CD4-positive, alpha-beta T cell (primary cell): ENCODE data around the gene ZNF585A. TPM values are rescaled to one million over a fixed set of nuclear protein-coding genes. Genes with fewer than 3 reads are reported as not detected.
A peak's percentile ranks its signal among the peaks of the same experiment; 100 is the strongest.
"Not testable (repeated sequence)": the region's sequence is repeated elsewhere in the genome, so short reads cannot be mapped to it uniquely, and the experiment has no call there.

Experiments used
- ATAC-seq: fragments of 200-7000 bp; cut with Tn5 transposase; one replicate; pipeline ENCODE4 v1.10.0; 2022; ENCODE audit warnings: mild to moderate bottlenecking; ENCODE audit not compliant: poor library complexity
- CTCF ChIA-PET: fragments of 350-600 bp; sonication (Branson Sonifier 250); formaldehyde crosslinking; loops from one replicate; lab custom pipeline; 2021; ENCODE audit warnings: antibody characterized with exemption, inconsistent platforms; lab: Charles Lee
- POLR2A ChIA-PET: fragments of 350-600 bp; sonication (Branson Sonifier 250); formaldehyde crosslinking; loops from one replicate; lab custom pipeline; 2021; ENCODE audit warnings: antibody characterized with exemption, inconsistent platforms; lab: Charles Lee
- DNase-seq, 14 experiments: peaks; one replicate each; pipeline ENCODE4 v3.0.0-alpha.2; 2013 to 2020; ENCODE audit warnings: mixed read lengths in 2 of 14
- H3K27ac ChIP-seq, 2 donors: one replicate each; pipeline versions ENCODE4 v1.5.1 to v1.7.0; 2013; ENCODE audit warnings: low read length in 2 of 2, low read depth in 1 of 2, mild to moderate bottlenecking in 1 of 2
- H3K27me3 ChIP-seq, 2 experiments: 1 replicate in 1 of 2; 2 replicates in 1 of 2; pipeline versions ENCODE4 v1.6.1 to v1.7.0; 2013; ENCODE audit warnings: low read length in 2 of 2, control low read depth in 1 of 2, mild to moderate bottlenecking in 1 of 2, moderate library complexity in 1 of 2; ENCODE audit not compliant: insufficient read depth in 2 of 2, control insufficient read depth in 1 of 2
- H3K36me3 ChIP-seq: one replicate; pipeline ENCODE4 v1.6.1; 2013; ENCODE audit warnings: low read length, control low read depth; ENCODE audit not compliant: insufficient read depth
- H3K4me1 ChIP-seq: one replicate; pipeline ENCODE4 v1.6.1; 2013; ENCODE audit warnings: low read length, control low read depth; ENCODE audit not compliant: insufficient read depth
- H3K4me3 ChIP-seq: one replicate; pipeline ENCODE4 v1.5.1; 2013; ENCODE audit warnings: mild to moderate bottlenecking, low read length, moderate library complexity
- H3K9me3 ChIP-seq, 2 experiments: 1 replicate in 1 of 2; 2 replicates in 1 of 2; pipeline versions ENCODE4 v1.6.1 to v1.7.0; 2013; ENCODE audit warnings: low read length in 2 of 2, mild to moderate bottlenecking in 2 of 2, control low read depth in 1 of 2, moderate library complexity in 1 of 2; ENCODE audit not compliant: control insufficient read depth in 1 of 2, insufficient read depth in 1 of 2
- H3K27ac Mint-ChIP-seq: one replicate; pipeline ENCODE4 v1.8.0; 2020; ENCODE audit warnings: mixed read lengths
- H3K27me3 Mint-ChIP-seq: one replicate; pipeline ENCODE4 v1.8.0; 2021; ENCODE audit warnings: mixed read lengths
- H3K36me3 Mint-ChIP-seq: one replicate; pipeline ENCODE4 v1.8.0; 2021; ENCODE audit warnings: low read depth, mixed read lengths
- H3K4me1 Mint-ChIP-seq: one replicate; pipeline ENCODE4 v1.8.0; 2021; ENCODE audit warnings: low read depth, mixed read lengths
- H3K4me3 Mint-ChIP-seq: one replicate; pipeline ENCODE4 v1.8.0; 2020; ENCODE audit warnings: mild to moderate bottlenecking, mixed read lengths
- H3K9me3 Mint-ChIP-seq: one replicate; pipeline ENCODE4 v1.8.0; 2020; ENCODE audit warnings: mixed read lengths
- intact Hi-C, 2 experiments: fragments of 100-400 bp; cut with DNase I in 1 of 2; cut with micrococcal nuclease in 1 of 2; formaldehyde crosslinking; loops; one replicate each; pipeline versions ENCODE4 v1.15.1 to v1.9.0; 2023 to 2025; cut with DNase I, micrococcal nuclease
- total RNA-seq, 174 experiments: library from RNA in 2 of 174; stranded (reverse) in 2 of 174; gene quantifications; one replicate each; pipeline ENCODE4 v1.2.3 and lab custom pipeline; 2021 to 2026
- TF ChIP-seq, protein P1 (sequence below): fragments of 200-600 bp; IDR thresholded peaks from one replicate; pipeline ENCODE4 v1.8.0; 2022; ENCODE audit warnings: antibody characterized with exemption, mild to moderate bottlenecking

Gene ZNF585A
- total RNA-seq, 2 experiments from 2014 or later: 4.5 to 4.6 TPM

DNA sequence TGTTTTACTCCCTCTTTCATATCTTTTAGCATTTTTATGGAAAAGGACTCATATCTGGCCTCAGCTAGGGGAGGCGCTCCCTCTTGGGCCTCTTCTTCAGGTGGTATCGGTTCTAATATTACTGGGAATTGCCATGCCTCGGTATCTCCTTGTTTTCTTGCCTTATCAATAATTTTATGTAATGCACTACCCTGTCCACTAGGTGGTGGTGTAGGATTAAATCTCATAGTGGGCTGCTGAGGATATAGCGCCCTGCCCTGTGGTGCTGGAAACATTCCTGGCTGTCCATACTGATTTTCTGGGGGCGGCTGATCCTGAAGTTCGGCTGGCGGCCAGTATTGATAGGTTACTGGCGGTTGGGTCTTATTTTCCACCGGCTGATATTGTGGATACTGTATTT, 58.5 kb downstream of the ZNF585A start:
- CTCF ChIA-PET: no interaction called here
- H3K4me3 ChIP-seq: no peak overlapping the region
- ATAC-seq: no peak

DNA sequence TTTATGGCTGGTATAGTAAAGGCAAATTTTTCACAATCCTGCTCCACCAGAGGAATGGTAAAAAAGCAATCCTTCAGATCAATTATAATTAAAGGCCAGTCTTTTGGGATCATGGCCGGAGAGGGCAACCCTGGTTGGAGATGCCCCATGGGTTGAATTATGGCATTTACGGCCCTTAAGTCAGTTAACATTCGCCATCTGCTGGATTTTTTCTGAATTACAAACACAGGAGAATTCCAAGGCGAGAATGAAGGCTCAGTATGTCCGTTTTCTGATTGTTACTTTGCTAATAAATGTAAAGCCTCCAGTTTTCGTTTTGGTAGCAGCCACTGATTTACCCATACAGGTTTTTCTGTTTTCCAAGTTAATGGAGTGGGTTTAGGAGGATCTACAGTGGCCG, 60.7 kb downstream of the ZNF585A start:
- Mint-ChIP-seq H3K9me3 (peaks cover 28% of the 10 kb centered on the region), H3K36me3 (peaks cover 100% of the 10 kb centered on the region)
- H3K4me3 Mint-ChIP-seq, H3K27ac ChIP-seq, DNase-seq, H3K27ac Mint-ChIP-seq, H3K4me3 ChIP-seq, H3K4me1 ChIP-seq, CTCF ChIA-PET, H3K27me3 ChIP-seq, intact Hi-C loops, ATAC-seq, POLR2A ChIA-PET, H3K27me3 Mint-ChIP-seq, H3K4me1 Mint-ChIP-seq: not testable (repeated sequence)
- peaks cover 47% of the 10 kb centered on the region for H3K36me3 ChIP-seq
- H3K9me3 ChIP-seq: peaks cover 46 to 86% of the 10 kb centered on the region in 2 experiments

More for the DNA sequence above, 58.5 kb downstream of the ZNF585A start:
- Mint-ChIP-seq H3K27ac (no peak overlapping the region), H3K36me3 (peaks cover 80% of the 10 kb centered on the region), H3K4me3 (no peak overlapping the region), H3K4me1 (no peaks in the 10 kb centered on the region), H3K27me3 (no peaks in the 10 kb centered on the region), H3K9me3 (peaks cover 26% of the 10 kb centered on the region)
- Histone ChIP-seq H3K36me3 (peaks cover 29% of the 10 kb centered on the region), H3K4me1 (no peaks in the 10 kb centered on the region), H3K27ac (no peak overlapping the region), H3K9me3 (peaks cover 39 to 68% of the 10 kb centered on the region in 2 experiments), H3K27me3 (no peaks in the 10 kb centered on the region)
- TF ChIP-seq, protein P1, sequence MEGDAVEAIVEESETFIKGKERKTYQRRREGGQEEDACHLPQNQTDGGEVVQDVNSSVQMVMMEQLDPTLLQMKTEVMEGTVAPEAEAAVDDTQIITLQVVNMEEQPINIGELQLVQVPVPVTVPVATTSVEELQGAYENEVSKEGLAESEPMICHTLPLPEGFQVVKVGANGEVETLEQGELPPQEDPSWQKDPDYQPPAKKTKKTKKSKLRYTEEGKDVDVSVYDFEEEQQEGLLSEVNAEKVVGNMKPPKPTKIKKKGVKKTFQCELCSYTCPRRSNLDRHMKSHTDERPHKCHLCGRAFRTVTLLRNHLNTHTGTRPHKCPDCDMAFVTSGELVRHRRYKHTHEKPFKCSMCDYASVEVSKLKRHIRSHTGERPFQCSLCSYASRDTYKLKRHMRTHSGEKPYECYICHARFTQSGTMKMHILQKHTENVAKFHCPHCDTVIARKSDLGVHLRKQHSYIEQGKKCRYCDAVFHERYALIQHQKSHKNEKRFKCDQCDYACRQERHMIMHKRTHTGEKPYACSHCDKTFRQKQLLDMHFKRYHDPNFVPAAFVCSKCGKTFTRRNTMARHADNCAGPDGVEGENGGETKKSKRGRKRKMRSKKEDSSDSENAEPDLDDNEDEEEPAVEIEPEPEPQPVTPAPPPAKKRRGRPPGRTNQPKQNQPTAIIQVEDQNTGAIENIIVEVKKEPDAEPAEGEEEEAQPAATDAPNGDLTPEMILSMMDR: peak; percentile 16
- no peak for DNase-seq
- intact Hi-C loops: no loop called here
- POLR2A ChIA-PET: no interaction called here

DNA sequence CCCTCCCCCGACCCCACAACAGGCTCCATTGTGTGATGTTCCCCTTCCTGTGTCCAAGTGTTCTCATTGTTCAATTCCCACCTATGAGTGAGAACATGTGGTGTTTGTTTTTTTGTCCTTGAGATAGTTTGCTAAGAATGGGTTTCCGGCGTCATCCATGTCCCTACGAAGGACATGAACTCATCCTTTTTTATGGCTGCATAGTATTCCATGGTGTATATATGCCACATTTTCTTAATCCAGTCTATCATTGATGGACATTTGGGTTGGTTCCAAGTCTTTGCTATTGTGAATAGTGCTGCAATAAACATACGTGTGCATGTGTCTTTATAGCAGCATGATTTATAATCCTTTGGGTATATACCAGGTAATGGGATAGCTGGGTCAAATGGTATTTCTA, 68.4 kb downstream of the ZNF585A start:
- H3K27ac ChIP-seq, CTCF ChIA-PET, H3K4me1 ChIP-seq, H3K27ac Mint-ChIP-seq, H3K4me1 Mint-ChIP-seq, intact Hi-C loops, H3K4me3 Mint-ChIP-seq, H3K27me3 ChIP-seq, H3K4me3 ChIP-seq, H3K27me3 Mint-ChIP-seq, ATAC-seq, DNase-seq, POLR2A ChIA-PET: not testable (repeated sequence)
- peaks cover 50 to 76% of the 10 kb centered on the region in 2 experiments for H3K9me3 ChIP-seq
- H3K9me3 Mint-ChIP-seq: peaks cover 11% of the 10 kb centered on the region
- peaks cover 98% of the 10 kb centered on the region for H3K36me3 Mint-ChIP-seq
- peaks cover 58% of the 10 kb centered on the region for H3K36me3 ChIP-seq

DNA sequence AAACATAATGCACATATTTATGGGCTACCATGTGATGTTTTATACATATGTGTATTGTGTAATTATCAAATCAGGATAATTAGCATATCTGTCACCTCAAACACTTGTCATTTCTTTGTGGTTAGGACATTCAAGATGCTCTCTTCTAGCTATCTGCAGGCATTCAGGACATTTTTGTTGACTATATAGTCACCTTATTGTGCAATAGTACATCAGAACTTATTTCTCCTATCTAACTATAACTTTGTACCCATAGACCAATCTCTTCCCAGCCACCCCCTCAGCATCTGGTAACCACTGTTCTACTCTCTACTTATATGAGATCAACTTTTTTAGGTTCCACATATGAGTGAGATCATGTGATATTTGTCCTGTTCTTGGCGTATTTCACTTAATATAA, 73.9 kb downstream of the ZNF585A start:
- no peaks in the 10 kb centered on the region for H3K4me1 ChIP-seq
- H3K9me3 ChIP-seq: peaks cover 50 to 95% of the 10 kb centered on the region in 2 experiments
- ChIA-PET POLR2A (no interaction called here), CTCF (no interaction called here)
- ATAC-seq (no peak), DNase-seq (no peak)
- H3K27me3 ChIP-seq: no peaks in the 10 kb centered on the region
- Mint-ChIP-seq H3K36me3 (peaks cover 100% of the 10 kb centered on the region), H3K4me1 (no peaks in the 10 kb centered on the region), H3K27me3 (no peaks in the 10 kb centered on the region), H3K9me3 (peaks cover 26% of the 10 kb centered on the region), H3K27ac (no peak overlapping the region), H3K4me3 (no peak overlapping the region)
- TF ChIP-seq, protein P1: no peak
- no peak overlapping the region for H3K27ac ChIP-seq
- H3K36me3 ChIP-seq: peaks cover 80% of the 10 kb centered on the region
- no peak overlapping the region for H3K4me3 ChIP-seq
- intact Hi-C loops: no loop called here
